Measurements from ENCODE around the gene TTC4. TPM values are rescaled to one million over a fixed set of nuclear protein-coding genes. Genes with fewer than 3 reads are reported as not detected.

Gene TTC4
- total and polyA plus RNA-seq, 7 donors: 25.0 to 58.9 (median 39.3) TPM

DNA sequence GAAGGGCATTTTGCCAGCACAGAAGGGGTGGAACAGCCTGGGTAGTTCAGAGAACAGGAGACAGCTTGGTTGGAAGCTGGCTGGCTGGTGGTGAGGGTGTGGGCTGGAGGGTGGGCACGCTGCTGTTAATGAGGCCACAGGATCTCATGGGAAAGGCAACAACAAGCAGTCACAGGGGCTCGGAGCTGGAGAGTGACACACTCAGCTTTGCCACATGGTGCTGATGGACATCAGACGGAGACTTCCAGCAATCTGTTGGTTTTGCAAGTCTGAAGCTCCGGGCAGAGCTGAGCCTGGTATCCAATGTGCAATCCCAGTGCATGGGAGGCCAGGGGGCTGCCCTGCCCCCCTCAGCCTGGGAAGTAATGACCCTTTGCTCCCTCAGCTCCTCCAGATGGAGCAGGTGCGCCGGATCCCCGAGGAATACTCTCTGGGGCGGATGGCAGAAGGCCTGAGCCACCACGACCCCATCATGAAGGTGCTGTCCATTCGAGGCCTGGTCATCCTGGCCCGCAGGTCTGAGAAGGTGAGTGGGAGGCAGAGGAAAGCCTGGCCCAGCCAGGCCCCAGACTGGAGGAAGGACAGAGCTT is 15.6 kb upstream of the TTC4 start:
- no peak overlapping the region for H3K27ac ChIP-seq
- H3K4me1 ChIP-seq: no peaks in the 10 kb centered on the region
- ATAC-seq (no peak), DNase-seq (no peak)
- intact Hi-C loops (cut with DNase I): no loop called here
- peaks cover 0 to 59% of the 10 kb centered on the region in 2 donors for H3K36me3 ChIP-seq (ENCODE audit: insufficient read depth in 1 of 2, low read depth in 1 of 2)
- no peaks in the 10 kb centered on the region for H3K9me3 ChIP-seq
- TF ChIP-seq, protein P1, sequence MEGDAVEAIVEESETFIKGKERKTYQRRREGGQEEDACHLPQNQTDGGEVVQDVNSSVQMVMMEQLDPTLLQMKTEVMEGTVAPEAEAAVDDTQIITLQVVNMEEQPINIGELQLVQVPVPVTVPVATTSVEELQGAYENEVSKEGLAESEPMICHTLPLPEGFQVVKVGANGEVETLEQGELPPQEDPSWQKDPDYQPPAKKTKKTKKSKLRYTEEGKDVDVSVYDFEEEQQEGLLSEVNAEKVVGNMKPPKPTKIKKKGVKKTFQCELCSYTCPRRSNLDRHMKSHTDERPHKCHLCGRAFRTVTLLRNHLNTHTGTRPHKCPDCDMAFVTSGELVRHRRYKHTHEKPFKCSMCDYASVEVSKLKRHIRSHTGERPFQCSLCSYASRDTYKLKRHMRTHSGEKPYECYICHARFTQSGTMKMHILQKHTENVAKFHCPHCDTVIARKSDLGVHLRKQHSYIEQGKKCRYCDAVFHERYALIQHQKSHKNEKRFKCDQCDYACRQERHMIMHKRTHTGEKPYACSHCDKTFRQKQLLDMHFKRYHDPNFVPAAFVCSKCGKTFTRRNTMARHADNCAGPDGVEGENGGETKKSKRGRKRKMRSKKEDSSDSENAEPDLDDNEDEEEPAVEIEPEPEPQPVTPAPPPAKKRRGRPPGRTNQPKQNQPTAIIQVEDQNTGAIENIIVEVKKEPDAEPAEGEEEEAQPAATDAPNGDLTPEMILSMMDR (IDR thresholded peaks at IDR 0.05): no peak
- no peak overlapping the region for H3K4me3 ChIP-seq
- no peaks in the 10 kb centered on the region for H3K27me3 ChIP-seq (ENCODE audit: insufficient read depth in 3 of 3, low read length in 2 of 3)
- 85 to 88% (median 86%) methylated on average over 11 of the region's 11 CpGs for WGBS, 3 donors

DNA sequence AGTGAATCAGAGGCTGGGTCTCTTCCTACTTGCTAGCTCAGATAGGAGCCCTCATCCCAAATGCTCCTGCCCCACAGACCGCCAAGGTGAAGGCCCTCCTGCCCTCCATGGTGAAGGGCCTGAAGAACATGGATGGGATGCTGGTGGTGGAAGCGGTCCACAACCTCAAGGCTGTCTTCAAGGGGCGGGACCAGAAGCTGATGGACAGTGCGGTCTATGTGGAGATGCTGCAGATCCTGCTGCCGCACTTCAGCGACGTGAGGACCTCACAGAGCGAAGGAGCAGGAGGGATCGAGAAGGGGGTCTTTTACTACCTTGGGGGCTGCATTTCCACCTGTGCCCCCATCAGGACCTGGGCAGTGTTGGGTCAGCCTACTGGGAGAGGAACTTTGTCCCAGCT is 14.6 kb upstream of the TTC4 start:
- H3K36me3 ChIP-seq (ENCODE audit: insufficient read depth in 1 of 2, low read depth in 1 of 2): peaks cover 2 to 64% of the 10 kb centered on the region in 2 donors
- no peaks in the 10 kb centered on the region for H3K4me1 ChIP-seq
- H3K27me3 ChIP-seq (ENCODE audit: insufficient read depth in 3 of 3, low read length in 2 of 3): no peaks in the 10 kb centered on the region
- ATAC-seq: no peak
- H3K27ac ChIP-seq: no peak overlapping the region
- H3K4me3 ChIP-seq: no peak overlapping the region
- WGBS, 3 donors: 93 to 96% (median 96%) methylated on average over 9 of the region's 9 CpGs
- intact Hi-C loops (cut with DNase I): no loop called here
- no peak for DNase-seq
- TF ChIP-seq, protein P1 (IDR thresholded peaks at IDR 0.05): no peak
- no peaks in the 10 kb centered on the region for H3K9me3 ChIP-seq

DNA sequence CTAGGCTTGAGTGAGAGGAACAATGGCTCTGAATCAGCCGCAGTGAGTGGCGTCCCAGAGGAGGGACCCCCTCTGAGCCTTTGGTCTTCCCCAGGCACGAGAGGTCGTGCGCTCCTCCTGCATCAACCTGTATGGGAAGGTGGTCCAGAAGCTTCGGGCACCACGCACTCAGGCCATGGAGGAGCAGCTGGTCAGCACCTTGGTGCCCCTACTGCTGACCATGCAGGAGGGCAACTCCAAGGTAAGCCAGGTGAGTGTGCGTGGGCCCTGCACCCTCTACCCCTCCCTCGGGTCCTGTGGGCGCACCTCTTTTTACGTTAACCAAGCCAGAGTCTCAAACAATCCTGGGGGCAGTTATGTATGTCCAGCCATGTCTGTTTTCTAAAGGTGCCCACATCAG is 13.7 kb upstream of the TTC4 start:
- Histone ChIP-seq H3K27me3 (ENCODE audit: insufficient read depth in 3 of 3, low read length in 2 of 3) (no peaks in the 10 kb centered on the region), H3K4me1 (no peaks in the 10 kb centered on the region), H3K27ac (no peak overlapping the region), H3K4me3 (no peak overlapping the region), H3K36me3 (ENCODE audit: insufficient read depth in 1 of 2, low read depth in 1 of 2) (peaks cover 2 to 70% of the 10 kb centered on the region in 2 donors), H3K9me3 (no peaks in the 10 kb centered on the region)
- intact Hi-C loops (cut with DNase I): no loop called here
- TF ChIP-seq, protein P1 (IDR thresholded peaks at IDR 0.05): no peak
- DNase-seq (no peak), ATAC-seq (no peak)
- 86 to 92% (median 88%) methylated on average over 11 of the region's 11 CpGs for WGBS, 3 donors

DNA sequence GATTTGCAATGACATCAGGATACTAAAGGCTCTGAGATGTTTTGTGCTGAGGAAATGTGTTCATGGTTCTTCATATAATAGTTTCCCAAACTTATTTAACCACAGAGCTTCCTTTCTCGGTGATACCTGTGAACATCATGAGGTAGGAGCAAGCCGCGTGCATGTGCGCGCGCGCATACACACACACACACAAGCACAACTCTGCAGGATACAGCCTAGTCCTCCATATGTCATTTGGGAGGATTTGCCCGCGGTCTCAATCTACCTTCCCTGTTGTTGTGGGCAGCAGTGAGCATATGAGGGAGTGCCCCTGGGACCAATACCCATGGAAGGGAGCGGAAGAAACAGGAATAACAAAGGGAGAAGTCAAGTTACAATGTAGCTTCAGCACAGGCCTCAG is 12.2 kb upstream of the TTC4 start:
- ATAC-seq (no peak), DNase-seq (no peak)
- TF ChIP-seq, protein P1 (IDR thresholded peaks at IDR 0.05): no peak
- Histone ChIP-seq H3K4me1 (no peaks in the 10 kb centered on the region), H3K9me3 (no peaks in the 10 kb centered on the region), H3K27ac (no peak overlapping the region), H3K36me3 (ENCODE audit: insufficient read depth in 1 of 2, low read depth in 1 of 2) (peaks cover 2 to 66% of the 10 kb centered on the region in 2 donors), H3K4me3 (no peak overlapping the region), H3K27me3 (ENCODE audit: insufficient read depth in 3 of 3, low read length in 2 of 3) (no peaks in the 10 kb centered on the region)
- intact Hi-C loops (cut with DNase I): no loop called here
- WGBS, 3 donors: 92 to 97% (median 94%) methylated on average over 10 of the region's 10 CpGs

DNA sequence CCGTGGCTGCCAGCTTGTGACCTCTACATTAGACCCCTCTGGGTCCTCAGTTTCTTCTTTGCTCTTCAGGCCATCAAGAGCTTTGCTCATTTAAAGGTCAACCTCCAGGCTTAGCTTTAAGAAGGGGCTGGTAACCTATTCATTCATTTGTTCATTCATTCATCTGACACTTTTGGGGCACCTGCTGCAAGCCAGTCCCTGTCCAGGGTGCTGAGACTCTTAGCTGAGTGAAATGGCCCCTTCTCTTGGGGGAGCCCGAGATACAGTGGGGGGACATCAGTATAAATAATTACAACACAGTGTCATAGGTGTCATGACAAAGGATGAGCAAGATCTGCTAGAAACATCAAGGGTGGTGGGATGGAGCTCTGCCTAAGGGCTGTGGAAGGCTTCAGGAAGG is 10.5 kb upstream of the TTC4 start:
- no peaks in the 10 kb centered on the region for H3K27me3 ChIP-seq (ENCODE audit: insufficient read depth in 3 of 3, low read length in 2 of 3)
- no peak overlapping the region for H3K27ac ChIP-seq
- H3K9me3 ChIP-seq: no peaks in the 10 kb centered on the region
- WGBS, 3 donors: 67 to 85% (median 74%) methylated on average over 2 of the region's 2 CpGs
- intact Hi-C loops (cut with DNase I): no loop called here
- H3K36me3 ChIP-seq (ENCODE audit: insufficient read depth in 1 of 2, low read depth in 1 of 2): peaks cover 2 to 74% of the 10 kb centered on the region in 2 donors
- TF ChIP-seq, protein P1 (IDR thresholded peaks at IDR 0.05): no peak
- ATAC-seq (no peak), DNase-seq (no peak)
- no peak overlapping the region for H3K4me3 ChIP-seq
- no peaks in the 10 kb centered on the region for H3K4me1 ChIP-seq
